ENCODE results near the gene RBBP8NL. TPM values are rescaled to one million over a fixed set of nuclear protein-coding genes. Genes with fewer than 3 reads are reported as not detected.
A peak's percentile ranks its signal among the peaks of the same experiment; 100 is the strongest.
"Not testable (repeated sequence)": the region's sequence is repeated elsewhere in the genome, so short reads cannot be mapped to it uniquely, and the experiment has no call there.

RBBP8NL gene
- total and polyA plus RNA-seq, 5 experiments from 2014 or later = not detected

- Mint-ChIP-seq H3K36me3 (no peaks in the 10 kb centered on the region), H3K9me3 (no peaks in the 10 kb centered on the region), H3K4me3 (no peak overlapping the region), H3K27ac (no peak overlapping the region), H3K4me1 (no peaks in the 10 kb centered on the region), H3K27me3 (peaks cover 3 to 38% (median 14%) of the 10 kb centered on the region in 5 donors)
- no peak for ATAC-seq
- DNase-seq = no peak
- POLR2A ChIA-PET = interaction anchor here (1.3 kb wide), 1 partner anchor 48 kb away, joined by 3 read pairs; no protein-coding TSS in a partner anchor
Measured at GRCh38 chr20:62430311-62430853, 3.0 kb upstream of the RBBP8NL start.

GRCh38 chr20:62429455-62430310 is 2.3 kb upstream of the RBBP8NL start:
- no peak overlapping the region for H3K27ac Mint-ChIP-seq
- POLR2A ChIA-PET = interaction anchor here (1.3 kb wide), 1 partner anchor 49 kb away, joined by 3 read pairs; no protein-coding TSS in a partner anchor
- no peaks in the 10 kb centered on the region for H3K36me3 Mint-ChIP-seq
- no peak overlapping the region for H3K4me3 Mint-ChIP-seq
- no peak for DNase-seq
- H3K27me3 Mint-ChIP-seq = peaks cover 0 to 31% (median 12%) of the 10 kb centered on the region in 5 donors
- no peak for ATAC-seq
- H3K9me3 Mint-ChIP-seq = no peaks in the 10 kb centered on the region
- H3K4me1 Mint-ChIP-seq = no peaks in the 10 kb centered on the region

GRCh38 chr20:62428396-62429295 is 1.3 kb upstream of the RBBP8NL start:
- POLR2A ChIA-PET = no interaction called here
- no peak for ATAC-seq
- no peaks in the 10 kb centered on the region for H3K36me3 Mint-ChIP-seq

GRCh38 chr20:62428002-62428372 is 648 bp upstream of the RBBP8NL start:
- no peaks in the 10 kb centered on the region for H3K9me3 Mint-ChIP-seq
- H3K27ac Mint-ChIP-seq = no peak overlapping the region
- peaks cover 0 to 22% (median 3%) of the 10 kb centered on the region in 5 donors for H3K27me3 Mint-ChIP-seq
- no peak for DNase-seq
- H3K36me3 Mint-ChIP-seq = no peaks in the 10 kb centered on the region
- POLR2A ChIA-PET = no interaction called here
- H3K4me3 Mint-ChIP-seq = no peak overlapping the region
- ATAC-seq = no peak
- H3K4me1 Mint-ChIP-seq = no peaks in the 10 kb centered on the region

More at GRCh38 chr20:62428396-62429295, 1.3 kb upstream of the RBBP8NL start:
- Mint-ChIP-seq H3K27me3 (peaks cover 0 to 23% (median 3%) of the 10 kb centered on the region in 5 donors), H3K4me3 (no peak overlapping the region), H3K9me3 (no peaks in the 10 kb centered on the region), H3K4me1 (no peaks in the 10 kb centered on the region), H3K27ac (peak overlapping the region in 1 of 10 donors; percentile 15)
- no peak for DNase-seq

DNA sequence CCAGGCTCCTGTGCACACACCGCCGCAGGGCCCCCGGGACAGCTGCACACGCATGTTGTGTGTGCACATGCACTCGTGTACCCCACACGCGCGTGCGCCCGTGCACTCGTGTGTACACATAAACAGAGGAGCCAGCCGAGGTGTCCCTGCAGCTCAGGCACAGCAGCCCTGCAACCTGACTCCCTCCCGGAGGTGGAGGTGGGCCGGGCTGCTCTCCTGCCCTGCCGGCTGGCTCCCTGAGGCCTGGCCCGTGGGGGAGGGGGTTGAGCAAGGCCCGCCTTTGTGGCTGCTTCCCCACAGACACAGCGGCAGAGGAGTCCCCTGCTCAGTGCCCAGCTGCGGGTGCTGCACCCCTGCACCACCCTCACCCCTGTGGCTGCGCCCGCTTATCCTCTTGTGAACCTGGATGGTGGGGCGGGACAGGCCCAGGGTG is 624 bp downstream of the RBBP8NL start:
- H3K9me3 Mint-ChIP-seq = no peaks in the 10 kb centered on the region
- peaks cover 0 to 22% (median 3%) of the 10 kb centered on the region in 5 donors for H3K27me3 Mint-ChIP-seq
- no peak for DNase-seq
- ATAC-seq = no peak
- no peaks in the 10 kb centered on the region for H3K4me1 Mint-ChIP-seq
- POLR2A ChIA-PET = no interaction called here
- no peak overlapping the region for H3K4me3 Mint-ChIP-seq
- H3K27ac Mint-ChIP-seq = no peak overlapping the region
- no peaks in the 10 kb centered on the region for H3K36me3 Mint-ChIP-seq

DNA sequence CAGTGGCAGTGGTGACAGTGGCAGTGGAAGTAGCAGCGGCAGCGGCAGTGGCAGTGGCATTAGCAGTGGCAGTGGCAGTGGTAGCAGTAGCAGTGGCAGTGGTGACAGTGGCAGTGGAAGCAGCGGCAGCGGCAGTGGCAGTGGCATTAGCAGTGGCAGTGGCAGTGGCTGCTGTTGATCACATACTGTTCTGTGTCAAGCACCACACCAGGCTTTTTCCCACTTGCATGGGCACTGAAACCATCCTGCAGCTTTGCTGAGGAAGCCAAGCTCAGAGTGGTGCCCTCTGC is 1.3 kb downstream of the RBBP8NL start:
- H3K27me3 Mint-ChIP-seq = peaks cover 0 to 20% (median 2%) of the 10 kb centered on the region in 5 donors
- H3K36me3 Mint-ChIP-seq, H3K4me3 Mint-ChIP-seq, H3K27ac Mint-ChIP-seq, H3K4me1 Mint-ChIP-seq, POLR2A ChIA-PET, H3K9me3 Mint-ChIP-seq, ATAC-seq, DNase-seq: not testable (repeated sequence)

DNA sequence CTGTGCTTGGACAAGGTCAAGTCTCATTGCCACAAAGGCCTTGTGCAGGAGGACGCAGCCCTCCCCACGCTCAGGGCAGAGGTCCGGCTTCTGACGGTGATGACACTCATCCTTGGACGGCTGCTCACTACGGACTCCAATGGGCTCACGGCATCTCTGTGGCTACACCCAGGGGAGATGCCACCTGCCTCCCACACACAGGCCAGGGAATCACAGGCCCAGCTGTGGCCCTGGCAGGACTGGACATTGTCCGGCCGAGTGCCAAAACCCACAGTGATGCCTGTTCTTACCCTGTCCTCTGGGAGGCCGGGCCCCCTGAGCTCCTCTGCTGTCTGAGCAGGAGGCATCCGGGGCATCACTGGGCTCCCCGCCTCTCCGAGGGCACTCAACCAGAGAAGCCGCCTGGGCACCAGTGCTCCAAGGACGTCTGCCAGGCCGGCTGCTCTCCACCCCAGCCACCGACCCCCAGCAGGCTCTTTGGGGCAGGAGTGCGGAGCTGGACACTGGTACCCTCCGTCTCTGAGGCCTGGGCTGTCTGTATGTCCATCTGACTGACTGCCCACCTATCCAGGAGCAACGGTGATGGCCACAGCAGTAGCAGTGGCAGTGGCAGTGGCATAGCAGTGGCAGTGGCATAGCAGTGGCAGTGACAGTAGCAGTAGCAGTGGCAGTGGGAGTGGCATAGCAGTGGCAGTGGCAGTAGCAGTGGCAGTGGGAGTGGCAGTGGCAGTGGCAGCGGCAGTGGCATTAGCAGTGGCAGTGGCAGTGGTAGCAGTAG is 1.9 kb downstream of the RBBP8NL start:
- Mint-ChIP-seq H3K4me1 (peaks cover 0 to 2% (median under 1%) of the 10 kb centered on the region in 4 donors), H3K27me3 (peaks cover 0 to 17% (median 2%) of the 10 kb centered on the region in 5 donors), H3K36me3 (no peaks in the 10 kb centered on the region), H3K4me3 (no peak overlapping the region), H3K9me3 (no peaks in the 10 kb centered on the region), H3K27ac (no peak overlapping the region)
- POLR2A ChIA-PET = no interaction called here
- no peak for ATAC-seq
- no peak for DNase-seq

GRCh38 chr20:62424249-62425107 is 2.9 kb downstream of the RBBP8NL start:
- Mint-ChIP-seq H3K36me3 (no peaks in the 10 kb centered on the region), H3K27ac (no peak overlapping the region), H3K4me1 (peaks cover 0 to 5% (median under 1%) of the 10 kb centered on the region in 4 donors), H3K4me3 (no peak overlapping the region), H3K27me3 (peaks cover 0 to 16% (median 2%) of the 10 kb centered on the region in 5 donors), H3K9me3 (no peaks in the 10 kb centered on the region)
- POLR2A ChIA-PET = no interaction called here
- DNase-seq (no peak), ATAC-seq (no peak)

- Mint-ChIP-seq H3K36me3 (no peaks in the 10 kb centered on the region), H3K27me3 (peaks cover 0 to 11% (median 0%) of the 10 kb centered on the region in 5 donors), H3K4me3 (no peak overlapping the region), H3K4me1 (peaks cover 0 to 5% (median under 1%) of the 10 kb centered on the region in 4 donors), H3K27ac (no peak overlapping the region), H3K9me3 (no peaks in the 10 kb centered on the region)
- POLR2A ChIA-PET = no interaction called here
- DNase-seq (no peak), ATAC-seq (no peak)
Measured at GRCh38 chr20:62423326-62423706, 4.0 kb downstream of the RBBP8NL start.

- Mint-ChIP-seq H3K36me3 (no peaks in the 10 kb centered on the region), H3K4me3 (no peak overlapping the region), H3K9me3 (no peaks in the 10 kb centered on the region), H3K27me3 (peaks cover 0 to 11% (median 0%) of the 10 kb centered on the region in 5 donors), H3K27ac (no peak overlapping the region), H3K4me1 (peaks cover 0 to 5% (median under 1%) of the 10 kb centered on the region in 4 donors)
- DNase-seq (no peak), ATAC-seq (no peak)
- POLR2A ChIA-PET = no interaction called here
Measured at GRCh38 chr20:62422636-62423325, 4.6 kb downstream of the RBBP8NL start.

DNA sequence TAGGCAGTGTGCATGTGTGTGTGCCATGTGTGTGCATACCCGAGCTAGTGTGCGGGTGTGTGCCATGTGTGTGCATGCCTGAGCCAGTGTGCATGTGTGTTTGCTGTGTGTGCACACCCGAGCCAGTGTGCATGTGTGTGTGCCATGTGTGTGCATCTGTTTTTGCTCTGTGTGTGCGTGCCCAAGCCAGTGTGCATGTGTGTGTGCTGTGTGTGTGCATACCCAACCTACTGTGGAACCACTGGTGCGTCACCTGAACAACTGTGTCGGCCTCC is 5.7 kb downstream of the RBBP8NL start:
- Mint-ChIP-seq H3K36me3 (no peaks in the 10 kb centered on the region), H3K4me1 (peaks cover 0 to 5% (median under 1%) of the 10 kb centered on the region in 4 donors), H3K9me3 (no peaks in the 10 kb centered on the region), H3K4me3 (no peak overlapping the region), H3K27me3 (peaks cover 0 to 11% (median 0%) of the 10 kb centered on the region in 5 donors), H3K27ac (no peak overlapping the region)
- POLR2A ChIA-PET = no interaction called here
- no peak for DNase-seq
- ATAC-seq = no peak
